Raji (cell line): ENCODE results near the gene TECR.

Experiments used
- POLR2A ChIP-seq: IDR thresholded peaks from 2 replicates; pipeline ENCODE4 v1.6.1; 2011; ENCODE audit warnings: low read depth, low read length, control low read depth; ENCODE audit not compliant: insufficient read depth

TECR gene

DNA sequence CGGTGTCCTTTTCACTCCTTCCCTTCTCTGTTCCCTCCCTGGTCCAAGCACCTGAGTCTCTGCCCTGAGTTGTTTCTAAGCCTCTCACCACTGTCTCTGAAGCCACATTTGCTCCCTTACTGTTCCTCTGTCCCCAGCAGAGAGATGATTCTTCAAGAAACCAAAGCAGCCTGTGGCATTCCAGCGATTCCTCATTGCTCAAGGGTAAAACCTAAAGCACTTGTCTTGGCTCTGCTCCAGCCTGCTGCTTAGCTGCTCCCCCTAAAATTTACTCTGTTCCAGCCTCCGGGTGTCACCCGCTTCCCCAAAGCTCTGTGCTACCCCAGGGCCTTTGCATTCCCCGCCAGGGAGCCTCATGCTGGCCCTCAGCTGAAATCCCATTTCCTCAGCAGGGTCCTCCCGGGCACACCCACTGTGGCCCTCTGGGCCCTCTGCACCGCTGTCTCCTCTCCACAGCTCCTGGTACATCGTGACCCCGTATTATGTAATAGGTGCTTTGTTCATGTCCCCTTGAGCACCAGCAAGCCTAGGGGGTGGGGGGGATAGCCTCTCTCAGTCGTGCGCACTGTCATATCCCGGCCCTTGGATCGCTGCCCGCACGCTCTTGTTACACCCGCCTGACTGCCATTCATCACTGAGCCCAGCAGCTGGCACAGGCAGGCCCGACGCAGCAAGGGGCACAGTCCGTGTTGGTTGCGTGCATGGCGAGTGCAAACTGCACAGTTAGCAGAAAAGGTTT is 15.8 kb downstream of the TECR start:
- no peak for TF ChIP-seq POLR2A

DNA sequence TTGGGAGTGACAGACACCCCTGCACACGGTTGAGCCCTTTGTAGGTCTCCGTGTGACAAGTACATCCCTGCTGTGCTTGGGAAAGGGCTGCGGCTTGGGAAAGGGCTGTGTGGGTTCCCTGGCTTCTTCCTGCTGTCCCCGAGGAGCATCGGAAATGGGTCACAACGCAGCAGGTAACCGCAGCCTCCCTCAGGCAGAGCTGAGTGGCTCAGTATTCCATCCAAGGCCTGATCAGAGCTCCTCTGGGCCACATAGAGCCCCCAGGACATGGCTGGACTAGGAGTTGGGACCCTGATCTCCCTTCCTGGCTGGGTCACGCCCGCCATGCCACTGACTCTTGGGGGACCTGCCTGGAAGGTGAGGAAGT is 16.3 kb downstream of the TECR start:
- TF ChIP-seq POLR2A: no peak

DNA sequence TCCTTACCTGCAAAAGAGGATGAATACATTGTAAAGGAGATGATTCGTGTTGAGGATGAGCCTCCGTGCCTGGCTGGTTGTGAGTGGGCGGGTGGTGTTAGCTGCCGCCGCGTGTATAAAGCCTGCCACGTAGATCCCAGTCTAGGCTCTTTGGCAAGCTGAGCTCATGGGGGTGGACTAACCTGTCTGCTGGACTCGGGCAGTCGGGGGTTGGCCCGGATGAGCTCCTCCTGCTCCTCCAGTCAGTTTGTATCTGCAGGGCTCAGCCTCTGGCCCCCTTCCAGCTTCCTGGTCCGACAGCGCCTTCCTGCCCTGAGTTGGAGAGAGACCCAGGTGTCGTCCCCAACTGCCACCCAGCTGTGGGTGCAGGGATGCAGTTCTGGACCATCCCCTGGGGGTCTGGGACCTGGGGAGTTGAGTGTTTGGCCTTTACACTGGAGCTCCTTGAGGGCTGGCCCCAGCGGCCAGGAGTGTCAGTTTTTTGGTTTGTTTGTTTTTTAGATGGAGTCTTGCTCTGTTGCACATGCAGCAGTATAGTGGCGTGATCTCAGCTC is 20.9 kb downstream of the TECR start:
- no peak for TF ChIP-seq POLR2A

DNA sequence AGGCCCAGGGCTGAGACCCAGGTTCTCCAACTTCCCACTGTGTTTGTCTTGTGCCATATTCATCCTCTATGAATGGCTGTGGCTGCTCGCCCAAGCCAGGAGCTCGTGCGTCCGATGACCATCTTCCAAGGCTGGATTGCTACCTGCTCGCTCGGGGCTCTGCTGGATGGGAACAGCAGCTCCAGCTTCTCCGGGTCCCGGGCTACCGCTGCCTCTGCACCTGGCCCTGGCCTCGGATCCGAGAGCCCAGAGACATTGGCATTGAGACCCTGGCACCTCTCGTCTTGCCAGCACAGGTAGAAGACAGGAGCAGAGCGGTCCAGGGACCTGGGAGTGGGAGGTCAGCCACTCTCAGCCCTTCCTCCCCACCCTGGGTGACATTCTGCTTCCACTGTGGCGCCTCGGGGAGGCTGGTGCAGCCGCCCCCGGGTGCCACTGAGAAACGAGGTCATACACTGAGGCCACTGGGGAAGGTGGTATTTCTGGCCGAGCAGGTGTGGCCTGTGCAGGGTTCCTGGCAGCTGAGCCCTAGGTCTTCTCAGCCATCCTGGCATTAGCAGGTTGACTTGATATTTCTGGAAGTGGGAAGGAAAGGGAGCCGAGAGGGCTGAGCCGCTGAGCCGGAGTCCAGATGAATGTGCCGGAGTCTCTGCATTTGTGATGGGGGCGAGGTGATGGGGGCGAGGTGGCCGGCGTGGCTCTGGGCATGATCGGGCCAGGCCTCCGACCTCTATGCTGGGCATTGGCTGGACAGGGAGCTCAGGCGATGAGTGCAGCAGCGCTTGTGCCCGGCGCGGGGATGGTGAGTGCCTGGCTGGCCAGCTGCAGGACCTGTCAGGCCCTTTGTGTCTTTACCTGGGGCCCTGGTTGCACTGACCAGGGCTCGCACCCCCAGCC is 23.9 kb downstream of the TECR start:
- no peak for TF ChIP-seq POLR2A

DNA sequence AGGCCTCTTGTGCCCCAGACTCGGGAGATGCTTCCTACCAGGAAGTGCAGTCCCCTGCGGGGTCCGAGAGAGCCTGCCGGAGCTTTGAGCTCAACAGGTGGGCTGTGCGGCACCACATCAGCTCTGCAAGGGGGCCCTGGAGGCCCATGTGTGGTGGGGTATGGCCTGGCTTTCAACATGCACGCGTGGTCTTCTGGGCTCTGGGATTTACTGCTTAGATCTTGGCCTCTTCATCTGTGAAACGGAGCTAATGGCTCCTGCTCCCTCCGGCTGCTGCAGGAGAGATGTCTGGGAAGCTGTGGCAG is 24.5 kb downstream of the TECR start:
- no peak for TF ChIP-seq POLR2A

DNA sequence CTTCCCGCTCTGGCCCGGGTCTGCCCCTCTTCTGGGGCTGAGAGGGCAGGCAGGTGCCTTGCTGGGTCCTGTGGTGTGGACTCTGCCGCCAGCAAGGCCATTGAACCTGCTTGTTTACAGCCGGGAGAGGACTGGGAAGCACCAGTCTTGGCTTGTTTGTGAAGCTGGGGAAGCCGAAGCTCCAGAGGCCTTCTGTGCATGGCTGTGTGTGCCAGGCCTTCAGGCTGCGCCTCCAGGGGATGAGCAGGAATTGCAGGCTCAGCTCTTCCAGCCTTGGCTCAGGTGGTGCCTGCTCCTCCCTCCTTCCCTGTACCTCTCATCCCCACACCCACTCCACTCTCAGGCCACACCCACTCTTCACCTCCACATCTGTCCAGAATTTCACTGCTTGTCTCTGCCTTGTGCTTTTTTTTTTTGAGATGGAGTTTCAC is 25.0 kb downstream of the TECR start:
- TF ChIP-seq POLR2A: no peak

DNA sequence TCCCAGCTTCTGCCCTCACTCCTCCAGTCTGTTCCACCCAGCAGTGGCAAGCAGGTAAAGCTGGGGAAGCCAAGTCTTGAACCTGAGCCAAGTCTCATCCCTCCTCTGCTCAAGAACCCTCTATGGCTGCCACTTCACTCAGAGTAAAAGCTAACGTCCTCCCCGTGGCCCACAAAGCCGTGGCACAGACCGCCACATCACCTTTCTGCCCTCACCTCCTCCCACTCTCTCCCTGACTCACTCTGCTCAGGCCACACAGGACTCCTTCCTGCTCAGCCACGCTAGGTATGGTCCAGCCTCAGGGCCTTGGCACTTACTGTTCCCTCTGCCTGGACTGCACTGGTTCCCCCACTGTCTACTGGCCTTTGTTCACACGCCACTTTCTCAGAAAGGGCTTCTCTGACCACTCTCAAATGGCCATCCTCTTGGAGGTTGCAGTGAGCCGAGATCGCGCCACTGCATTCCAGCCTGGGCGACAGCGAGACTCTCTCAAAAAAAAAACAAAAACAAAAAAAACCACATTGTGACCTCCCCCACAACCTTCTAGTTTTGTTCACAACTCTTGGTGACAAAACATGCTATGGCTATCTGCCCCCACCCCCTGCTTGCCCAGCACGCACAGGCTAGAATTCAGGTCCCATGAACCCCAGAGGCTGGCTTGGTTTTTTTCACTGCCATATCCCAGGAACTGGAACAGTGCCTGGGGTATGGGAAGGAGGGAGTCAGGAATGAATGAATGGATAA is 26.7 kb downstream of the TECR start:
- no peak for TF ChIP-seq POLR2A

DNA sequence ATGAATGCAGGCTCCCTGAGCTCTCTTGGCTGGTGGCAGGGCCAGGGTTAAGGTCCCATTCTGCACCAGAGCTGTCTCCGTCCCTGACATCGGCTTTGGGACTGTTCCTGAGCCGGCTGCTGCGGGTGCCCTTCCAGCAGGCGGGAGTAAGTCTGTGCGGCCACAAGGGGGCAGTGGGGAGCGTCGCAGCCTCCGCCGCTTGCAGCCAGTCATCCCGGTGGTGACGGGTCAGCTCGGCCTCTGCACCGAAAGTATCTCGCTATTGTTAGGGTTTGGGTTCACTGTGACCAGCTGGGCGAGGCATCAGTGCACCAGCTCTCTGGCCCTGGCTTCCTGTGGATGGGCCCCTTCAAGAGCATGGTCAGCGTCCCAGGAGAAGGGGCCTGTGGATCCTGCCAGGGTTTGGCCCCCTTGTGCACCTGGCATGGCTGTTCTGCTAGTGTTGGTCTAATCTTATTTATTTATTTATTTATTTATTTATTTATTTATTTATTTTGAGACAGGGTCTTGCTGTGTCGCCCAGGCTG is 27.3 kb downstream of the TECR start:
- no peak for TF ChIP-seq POLR2A

DNA sequence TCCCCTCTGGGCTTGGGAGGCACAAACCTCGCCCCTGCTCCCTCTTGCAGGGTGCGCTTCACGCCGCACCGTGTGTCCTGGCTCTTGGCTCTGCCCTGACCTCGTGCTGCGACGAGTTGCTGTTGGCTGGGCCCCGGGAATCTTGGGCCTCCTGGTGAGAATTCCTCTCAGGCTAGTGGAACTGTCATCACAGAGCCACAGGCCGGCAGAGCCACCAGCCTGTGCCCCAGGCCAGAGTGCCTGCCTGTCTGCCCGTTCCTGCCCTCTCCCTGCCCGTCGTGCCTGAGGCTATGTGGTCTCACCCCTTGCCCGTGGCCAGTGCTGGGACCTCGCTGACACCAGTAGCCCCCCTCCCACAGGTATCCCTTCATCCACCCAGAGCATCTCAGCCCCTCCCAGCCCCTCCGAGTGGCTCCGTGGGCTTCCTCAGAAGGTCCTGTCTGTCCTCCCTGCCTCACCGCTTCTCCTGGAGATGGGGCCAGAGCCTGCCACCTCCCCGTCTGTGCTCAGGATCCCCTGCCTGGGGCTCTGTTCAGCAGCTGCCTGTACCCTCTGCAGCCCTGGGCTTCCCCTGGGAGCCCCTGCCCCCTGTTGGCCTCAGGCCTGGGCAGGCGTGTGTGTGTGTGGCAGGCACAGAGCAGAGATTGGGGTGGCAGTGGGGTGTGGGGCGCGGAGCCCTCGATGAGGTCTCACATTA is 29.1 kb downstream of the TECR start:
- TF ChIP-seq POLR2A: no peak

DNA sequence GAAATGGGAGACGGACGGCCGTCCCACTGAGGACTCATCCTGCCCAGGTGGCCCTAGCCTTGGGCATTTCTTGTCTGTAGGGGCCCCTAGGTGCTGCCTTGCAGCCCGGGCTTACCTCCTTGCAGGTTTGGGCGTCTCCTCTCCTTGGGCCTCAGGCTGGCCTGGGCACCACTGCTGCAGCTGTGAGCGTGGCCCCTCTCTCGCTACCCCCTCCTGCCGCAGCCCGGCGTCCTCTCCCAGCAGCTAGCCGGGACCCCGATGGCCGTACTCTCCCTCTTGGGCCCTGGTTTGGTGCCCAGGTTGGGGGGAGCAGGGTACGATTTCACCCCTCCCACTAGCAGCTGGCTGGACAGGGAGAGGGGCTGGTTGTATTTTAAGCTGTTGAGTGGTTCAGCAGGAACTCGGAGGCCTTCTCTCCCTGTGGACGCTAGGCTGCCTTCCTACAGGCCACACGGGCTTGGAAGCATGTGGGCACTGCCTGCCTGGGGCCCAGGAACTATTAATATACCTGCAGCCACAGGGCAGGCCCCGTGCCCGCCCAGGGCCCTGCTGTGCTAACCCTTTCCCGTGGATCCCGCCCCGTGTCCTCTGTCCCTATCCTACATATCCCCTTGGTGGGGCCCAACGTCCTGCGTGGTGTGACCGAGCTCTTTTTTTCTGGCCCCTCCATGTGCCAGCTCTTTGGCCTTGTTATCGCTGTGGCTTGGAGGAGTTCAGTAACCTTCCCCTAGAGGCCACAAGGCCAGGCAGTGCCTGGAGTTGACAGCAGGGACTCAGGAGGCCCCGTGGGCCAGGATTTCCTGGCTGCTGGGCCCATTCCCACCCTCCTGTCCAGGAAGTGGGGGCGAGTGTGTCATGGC is 30.8 kb downstream of the TECR start:
- no peak for TF ChIP-seq POLR2A

DNA sequence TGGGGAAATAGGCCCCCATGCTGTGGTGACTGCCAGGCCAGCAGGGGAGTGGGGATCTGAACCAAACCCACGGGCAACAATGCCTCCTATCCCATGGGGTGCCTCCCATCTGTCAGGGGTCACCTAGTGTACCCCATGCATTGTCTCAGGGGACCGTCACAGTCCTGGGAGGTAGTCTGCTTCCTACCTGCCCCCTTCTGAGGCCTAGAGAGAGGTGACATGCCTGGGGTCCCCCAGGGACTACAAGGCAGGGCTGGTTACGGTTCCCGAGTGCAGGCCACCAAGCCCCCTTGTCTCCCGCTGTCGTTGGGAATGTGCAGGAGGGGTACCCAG is 31.3 kb downstream of the TECR start:
- no peak for TF ChIP-seq POLR2A

DNA sequence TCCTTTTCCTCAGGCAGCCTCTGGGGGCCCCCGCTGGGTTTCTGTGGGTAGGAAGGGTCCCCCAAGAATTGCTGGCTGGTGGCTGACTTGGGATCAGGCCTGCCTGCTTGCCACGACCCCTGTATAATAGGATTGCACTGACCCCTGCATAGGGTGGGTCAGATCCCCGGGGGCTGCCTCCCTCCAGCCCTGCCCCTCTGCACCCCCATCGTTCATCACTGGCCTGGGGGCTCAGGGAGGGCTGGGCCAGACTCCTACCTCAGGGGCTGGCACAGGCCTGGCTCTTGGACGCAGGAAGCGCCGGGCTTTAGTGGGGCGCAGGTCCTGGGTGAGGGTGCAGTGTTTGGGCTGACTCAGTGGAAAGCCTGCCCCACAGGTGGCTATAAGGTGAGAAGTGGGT is 31.9 kb downstream of the TECR start:
- TF ChIP-seq POLR2A: no peak

DNA sequence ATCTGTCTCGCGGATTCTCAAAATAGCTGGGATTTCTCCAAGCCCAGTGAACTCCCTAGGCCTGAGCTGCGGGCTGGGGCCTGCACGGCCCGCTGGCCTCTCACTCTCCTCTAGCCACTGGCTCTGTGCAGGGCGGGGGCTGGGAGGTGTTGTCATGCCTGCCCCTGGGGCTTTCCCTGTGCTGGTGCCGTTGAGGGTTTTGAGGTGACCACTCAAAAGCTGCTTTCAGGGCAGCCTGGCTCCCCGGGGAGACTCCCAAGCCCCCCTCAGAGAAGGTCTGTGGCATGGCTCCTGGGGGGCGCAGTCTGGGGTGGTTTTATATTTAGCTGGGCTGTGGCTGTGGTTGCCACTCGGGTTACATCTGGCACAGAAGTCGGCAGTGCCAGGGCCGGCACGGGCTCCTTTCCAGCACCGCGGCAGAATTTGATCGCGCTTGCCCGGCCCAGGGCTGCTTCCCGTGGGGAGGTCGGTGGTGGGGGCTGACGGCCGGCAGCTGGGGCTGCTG is 32.5 kb downstream of the TECR start:
- no peak for TF ChIP-seq POLR2A
